Activated CD4-positive, alpha-beta T cell treated with anti-CD3 and anti-CD28 coated beads for 36 hours (primary cell): ENCODE results near the gene PPP6C. TPM values are rescaled to one million over a fixed set of nuclear protein-coding genes. Genes with fewer than 3 reads are reported as not detected.

Source experiments
- ATAC-seq: fragments of 200-7000 bp; cut with Tn5 transposase; one replicate; pipeline ENCODE4 v1.10.0; 2021; ENCODE audit warnings: mild to moderate bottlenecking, moderate library complexity
- CTCF ChIA-PET: fragments of 350-600 bp; sonication (Branson Sonifier 250); formaldehyde crosslinking; loops from one replicate; lab custom pipeline; 2021; ENCODE audit warnings: antibody characterized with exemption; lab: Charles Lee
- POLR2A ChIA-PET: fragments of 350-600 bp; sonication (Branson Sonifier 250); formaldehyde crosslinking; loops from one replicate; lab custom pipeline; 2021; ENCODE audit warnings: antibody characterized with exemption, inconsistent platforms; lab: Charles Lee
- DNase-seq: peaks from one replicate; pipeline ENCODE4 v3.0.0-alpha.2; 2020
- H3K27ac Mint-ChIP-seq: one replicate; pipeline ENCODE4 v1.8.0; 2021; ENCODE audit warnings: mixed read lengths
- H3K27me3 Mint-ChIP-seq: one replicate; pipeline ENCODE4 v1.8.0; 2021; ENCODE audit warnings: mixed read lengths
- H3K36me3 Mint-ChIP-seq: one replicate; pipeline ENCODE4 v1.8.0; 2021; ENCODE audit warnings: low read depth, mixed read lengths
- H3K4me1 Mint-ChIP-seq: one replicate; pipeline ENCODE4 v1.8.0; 2021; ENCODE audit warnings: mixed read lengths
- H3K4me3 Mint-ChIP-seq: one replicate; pipeline ENCODE4 v1.8.0; 2021; ENCODE audit warnings: mild to moderate bottlenecking, moderate library complexity, mixed read lengths
- H3K9me3 Mint-ChIP-seq: one replicate; pipeline ENCODE4 v1.8.0; 2021; ENCODE audit warnings: low read depth, mixed read lengths
- intact Hi-C, 2 experiments: fragments of 100-400 bp; cut with DNase I in 1 of 2; cut with micrococcal nuclease in 1 of 2; formaldehyde crosslinking; loops; one replicate each; pipeline versions ENCODE4 v1.14.2 to v1.15.1; 2022 to 2024; cut with DNase I, micrococcal nuclease
- total RNA-seq, 2 experiments: library from RNA; stranded (reverse); gene quantifications; one replicate each; pipeline ENCODE4 v1.2.3, GENCODE V29; 2021

Gene PPP6C
- total RNA-seq, 2 experiments from 2014 or later = 35.1 to 47.3 TPM

DNA sequence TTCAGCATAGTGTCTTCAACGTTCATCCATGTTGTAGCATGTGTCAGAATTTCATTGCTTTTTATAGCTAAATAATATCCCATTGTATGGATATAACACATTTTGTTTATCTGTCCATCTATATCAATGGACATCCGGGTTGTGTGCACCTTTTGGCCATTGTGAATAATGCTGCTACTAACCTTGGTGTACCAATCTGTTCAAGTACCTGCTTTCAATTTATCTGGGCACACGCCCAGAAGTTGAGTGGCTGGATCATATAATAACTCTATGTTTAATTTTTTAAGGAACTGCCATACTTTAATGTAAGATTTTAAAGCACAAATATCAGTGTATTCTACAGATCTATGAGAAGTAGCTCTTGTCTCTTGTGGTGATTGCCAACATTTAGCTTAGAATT is 89.8 kb downstream of the PPP6C start:
- ATAC-seq (no peak), DNase-seq (no peak)
- Mint-ChIP-seq H3K9me3 (peaks cover 3% of the 10 kb centered on the region), H3K27me3 (no peaks in the 10 kb centered on the region), H3K4me1 (peaks cover 10% of the 10 kb centered on the region), H3K4me3 (no peak overlapping the region), H3K36me3 (peaks cover 4% of the 10 kb centered on the region), H3K27ac (no peak overlapping the region)
- intact Hi-C loops = no loop called here
- POLR2A ChIA-PET = no interaction called here
- CTCF ChIA-PET = interaction anchor here (1.0 kb wide), 1 partner anchor 34 kb away, joined by 3 read pairs; no protein-coding TSS in a partner anchor

Other genes with a start within 250 kb of the PPP6C start
- gene GOLGA1, start 248.7 kb downstream of the PPP6C start, total RNA-seq = 10 to 100 TPM; 17.4 to 18.3 TPM
- gene SCAI, start 46.3 kb downstream of the PPP6C start, total RNA-seq = 10 to 100 TPM; 13.0 to 13.8 TPM
- 10 to 100 TPM; 29.1 to 33.1 TPM for gene RABEPK, start 10.7 kb upstream of the PPP6C start, total RNA-seq
- 100 to 1,000 TPM; 179 to 188 TPM for gene HSPA5, start 51.5 kb upstream of the PPP6C start, total RNA-seq
- gene GAPVD1, start 72.0 kb upstream of the PPP6C start, total RNA-seq = 10 to 100 TPM; 41.6 to 47.7 TPM